GM23338 (cell line): ENCODE results near the gene LDHA. TPM values are rescaled to one million over a fixed set of nuclear protein-coding genes. Genes with fewer than 3 reads are reported as not detected.

Experiments
- ATAC-seq: fragments of 200-7000 bp; cut with Tn5 transposase; 3 replicates; pipeline ENCODE4 v1.9.1; 2020
- DNase-seq: peaks from one replicate; pipeline ENCODE4 v3.0.0-alpha.2; 2015; ENCODE audit warnings: low spot score
- H2AFZ ChIP-seq: fragments of 200-600 bp; sonication (generic); 2 replicates; pipeline ENCODE4 v1.8.0; 2016; ENCODE audit warnings: antibody characterized with exemption, mild to moderate bottlenecking, moderate library complexity
- H3F3A ChIP-seq: fragments of 200-600 bp; sonication (generic); replicated peaks from 2 replicates; pipeline ENCODE4 v1.8.0; 2017; ENCODE audit warnings: antibody characterized with exemption, mixed run types, low read depth
- H3K27ac ChIP-seq: fragments of 200-600 bp; sonication (generic); 2 replicates; pipeline ENCODE4 v1.6.1; 2016; ENCODE audit warnings: low read depth
- H3K27me3 ChIP-seq: fragments of 200-600 bp; sonication (generic); 2 replicates; pipeline ENCODE4 v1.8.0; 2016; ENCODE audit warnings: mild to moderate bottlenecking, mixed run types, moderate library complexity; ENCODE audit not compliant: insufficient read depth
- H3K36me3 ChIP-seq: fragments of 200-600 bp; sonication (generic); 2 replicates; pipeline ENCODE4 v1.8.0; 2016; ENCODE audit warnings: mild to moderate bottlenecking; ENCODE audit not compliant: insufficient read depth
- H3K4me1 ChIP-seq: fragments of 200-600 bp; sonication (generic); 2 replicates; pipeline ENCODE4 v1.8.0; 2016; ENCODE audit warnings: mild to moderate bottlenecking, moderate library complexity; ENCODE audit not compliant: insufficient read depth
- H3K4me2 ChIP-seq: fragments of 200-600 bp; sonication (generic); 2 replicates; pipeline ENCODE4 v1.7.1; 2017; ENCODE audit warnings: mixed run types
- H3K4me3 ChIP-seq: fragments of 200-600 bp; sonication (generic); 2 replicates; pipeline ENCODE4 v1.6.1; 2016; ENCODE audit warnings: mixed run types
- H3K79me2 ChIP-seq: fragments of 200-600 bp; sonication (generic); replicated peaks from 2 replicates; pipeline ENCODE4 v1.8.0; 2017; ENCODE audit warnings: mild to moderate bottlenecking; ENCODE audit not compliant: insufficient read depth
- H3K9me2 ChIP-seq: fragments of 200-600 bp; sonication (generic); 2 replicates; pipeline ENCODE4 v1.8.0; 2017; ENCODE audit not compliant: insufficient read depth
- H4K20me1 ChIP-seq: fragments of 200-600 bp; sonication (generic); replicated peaks from 2 replicates; pipeline ENCODE4 v1.8.0; 2017; ENCODE audit warnings: mild to moderate bottlenecking; ENCODE audit not compliant: insufficient read depth
- H3K27ac Mint-ChIP-seq: 2 replicates; pipeline ENCODE4 v1.8.0; 2020; ENCODE audit warnings: inconsistent platforms, mild to moderate bottlenecking, moderate library complexity, mixed read lengths
- H3K27me3 Mint-ChIP-seq: 3 replicates; pipeline ENCODE4 v1.8.0; 2022; ENCODE audit warnings: low read depth, mild to moderate bottlenecking, moderate library complexity, mixed read lengths, inconsistent platforms; ENCODE audit not compliant: insufficient read depth, poor library complexity
- H3K36me3 Mint-ChIP-seq: 3 replicates; pipeline ENCODE4 v1.8.0; 2021; ENCODE audit warnings: low read depth, mild to moderate bottlenecking, inconsistent platforms, moderate library complexity, mixed read lengths
- H3K4me1 Mint-ChIP-seq: 3 replicates; pipeline ENCODE4 v1.8.0; 2020; ENCODE audit warnings: mild to moderate bottlenecking, inconsistent platforms, mixed read lengths
- H3K4me3 Mint-ChIP-seq: 3 replicates; pipeline ENCODE4 v1.8.0; 2021; ENCODE audit warnings: moderate library complexity, mild to moderate bottlenecking, inconsistent platforms, mixed read lengths
- H3K9me3 Mint-ChIP-seq: 3 replicates; pipeline ENCODE4 v1.8.0; 2020; ENCODE audit warnings: moderate library complexity, mild to moderate bottlenecking, inconsistent platforms, mixed read lengths
- CREB1 ChIP-seq: fragments of 250-450 bp; sonication (Bioruptor Pico); IDR thresholded peaks from 2 replicates; pipeline ENCODE4 v1.5.0; 2020; ENCODE audit warnings: low read depth, mild to moderate bottlenecking, moderate library complexity
- CTCF ChIP-seq, 2 experiments: fragments of 200-600 bp in 1 of 2; sonication (generic) in 1 of 2; conservative IDR thresholded peaks; 2 replicates each; pipeline versions ENCODE4 v1.5.1 to v1.6.1; 2016 to 2017; ENCODE audit warnings: antibody characterized with exemption in 2 of 2, low read depth in 2 of 2, mild to moderate bottlenecking in 2 of 2, moderate library complexity in 1 of 2
- ETS1 ChIP-seq: IDR thresholded peaks from 2 replicates; pipeline ENCODE4 v1.6.1; 2016; ENCODE audit warnings: antibody characterized with exemption
- EZH2 ChIP-seq: fragments of 200-600 bp; sonication (generic); IDR thresholded peaks from one replicate; pipeline ENCODE4 v1.8.0; 2017; ENCODE audit warnings: antibody characterized with exemption, mild to moderate bottlenecking, low read depth; ENCODE audit not compliant: unreplicated experiment
- EZH2phosphoT487 ChIP-seq: fragments of 200-600 bp; sonication (generic); IDR thresholded peaks from one replicate; pipeline ENCODE4 v1.8.1; 2018; ENCODE audit warnings: antibody characterized with exemption; ENCODE audit not compliant: unreplicated experiment
- JUNB ChIP-seq: IDR thresholded peaks from one replicate; pipeline ENCODE4 v1.6.1; 2016; ENCODE audit warnings: antibody characterized with exemption; ENCODE audit not compliant: unreplicated experiment
- NANOG ChIP-seq: IDR thresholded peaks from 2 replicates; pipeline ENCODE4 v1.6.1; 2016; ENCODE audit warnings: antibody characterized with exemption, borderline replicate concordance
- POLR2AphosphoS5 ChIP-seq: IDR thresholded peaks from 2 replicates; pipeline ENCODE4 v1.6.1; 2016; ENCODE audit warnings: antibody characterized with exemption, low read depth
- REST ChIP-seq: IDR thresholded peaks from one replicate; pipeline ENCODE4 v1.6.1; 2018; ENCODE audit warnings: antibody characterized with exemption; ENCODE audit not compliant: unreplicated experiment
- STAT1 ChIP-seq: IDR thresholded peaks from one replicate; pipeline ENCODE4 v1.6.1; 2016; ENCODE audit warnings: antibody characterized with exemption; ENCODE audit not compliant: unreplicated experiment
- ZNF114 ChIP-seq: fragments of 250-450 bp; sonication (Bioruptor Pico); IDR thresholded peaks from 2 replicates; pipeline ENCODE4 v1.5.0; 2020; ENCODE audit warnings: mild to moderate bottlenecking, moderate library complexity
- polyA plus RNA-seq: library from polyadenylated mRNA; unstranded; fragments of >200 nt; fragmentation: Nextera tagmentation; extraction: Ambion mirVana; gene quantifications from 2 replicates; pipeline ENCODE4 v1.2.1, GENCODE V29; 2016
- total RNA-seq: library from RNA; depleted of rRNA; stranded (reverse); fragments of >200 nt; shearing (Covaris generic); gene quantifications from 2 replicates; pipeline ENCODE4 v1.2.3, GENCODE V29; 2014

The LDHA gene
- total and polyA plus RNA-seq, 2 experiments from 2014 or later: 432 to 467 TPM

GRCh38 chr11:18364495-18365073 lies 29.8 kb upstream of the LDHA start (continued):
- TF ChIP-seq CTCF (conservative IDR thresholded peaks at IDR 0.05; ENCODE audit: low read depth in 2 of 2): no peak
- no peak for TF ChIP-seq JUNB
- no peak for TF ChIP-seq EZH2phosphoT487
- TF ChIP-seq CREB1 (CRISPR knock-in tag): no peak
- no peak for TF ChIP-seq ZNF114 (CRISPR knock-in tag)
- no peak for TF ChIP-seq NANOG
- no peak for TF ChIP-seq STAT1
- no peak for TF ChIP-seq POLR2AphosphoS5

GRCh38 chr11:18365741-18366140 lies 28.6 kb upstream of the LDHA start:
- Histone ChIP-seq H4K20me1 (peaks cover 5% of the 10 kb centered on the region; the same call in 1 of the 2 replicates), H3K4me2 (no peak overlapping the region), H3K27ac (no peak overlapping the region), H3K9me2 (no peaks in the 10 kb centered on the region), H3F3A (no peaks in the 10 kb centered on the region), H3K36me3 (peaks cover 31% of the 10 kb centered on the region), H3K79me2 (no peaks in the 10 kb centered on the region), H3K4me3 (no peak overlapping the region), H3K4me1 (no peaks in the 10 kb centered on the region), H2AFZ (no peak overlapping the region), H3K27me3 (no peaks in the 10 kb centered on the region)
- H3K4me1 Mint-ChIP-seq: no peaks in the 10 kb centered on the region
- H3K27me3 Mint-ChIP-seq: no peaks in the 10 kb centered on the region
- H3K9me3 Mint-ChIP-seq: no peaks in the 10 kb centered on the region
- H3K27ac Mint-ChIP-seq: no peak overlapping the region
- peaks cover 37% of the 10 kb centered on the region for H3K36me3 Mint-ChIP-seq
- no peak overlapping the region for H3K4me3 Mint-ChIP-seq
- DNase-seq (no peak), ATAC-seq (no peak)
- TF ChIP-seq CTCF (conservative IDR thresholded peaks at IDR 0.05; ENCODE audit: low read depth in 2 of 2) (no peak), EZH2 (no peak), ETS1 (no peak), JUNB (no peak), ZNF114 (CRISPR knock-in tag) (no peak), REST (no peak), STAT1 (no peak), POLR2AphosphoS5 (no peak), CREB1 (CRISPR knock-in tag) (no peak)
